Activated CD4-positive, alpha-beta memory T cell treated with anti-CD3 and anti-CD28 coated beads, Interleukin-2, amount 10 ng/mL, durations not matched to agents 7 days and 5 days (primary cell): ENCODE results near the gene TLR6. TPM values are rescaled to one million over a fixed set of nuclear protein-coding genes. Genes with fewer than 3 reads are reported as not detected.

Experiments used
- CTCF ChIA-PET: fragments of 350-600 bp; sonication (Branson Sonifier 250); formaldehyde crosslinking; loops from one replicate; lab custom pipeline; 2021; ENCODE audit warnings: antibody characterized with exemption, inconsistent platforms; lab: Charles Lee
- POLR2A ChIA-PET: fragments of 350-600 bp; sonication (Branson Sonifier 250); formaldehyde crosslinking; loops from one replicate; lab custom pipeline; 2021; ENCODE audit warnings: antibody characterized with exemption; lab: Charles Lee
- DNase-seq: peaks from one replicate; pipeline ENCODE4 v3.0.0-alpha.2; 2020
- H3K27ac Mint-ChIP-seq: one replicate; pipeline ENCODE4 v1.8.0; 2021; ENCODE audit warnings: mild to moderate bottlenecking, mixed read lengths
- H3K27me3 Mint-ChIP-seq: one replicate; pipeline ENCODE4 v1.8.0; 2021; ENCODE audit warnings: mixed read lengths
- H3K36me3 Mint-ChIP-seq: one replicate; pipeline ENCODE4 v1.8.0; 2021; ENCODE audit warnings: low read depth, mixed read lengths
- H3K4me1 Mint-ChIP-seq: one replicate; pipeline ENCODE4 v1.8.0; 2021; ENCODE audit warnings: mixed read lengths
- H3K4me3 Mint-ChIP-seq: one replicate; pipeline ENCODE4 v1.8.0; 2021; ENCODE audit warnings: mild to moderate bottlenecking, mixed read lengths
- H3K9me3 Mint-ChIP-seq: one replicate; pipeline ENCODE4 v1.8.0; 2021; ENCODE audit warnings: mixed read lengths
- total RNA-seq, 2 experiments: library from RNA; stranded (reverse); gene quantifications; one replicate each; pipeline ENCODE4 v1.2.3, GENCODE V29; 2021

TLR6 gene
- total RNA-seq, 2 experiments from 2014 or later: 3.9 to 5.4 TPM

GRCh38 chr4:38861791-38862190 is 5.2 kb upstream of the TLR6 start:
- Mint-ChIP-seq H3K27me3 (peaks cover 31% of the 10 kb centered on the region), H3K4me1 (peaks cover 24% of the 10 kb centered on the region), H3K9me3 (no peaks in the 10 kb centered on the region), H3K36me3 (no peaks in the 10 kb centered on the region), H3K4me3 (no peak overlapping the region), H3K27ac (no peak overlapping the region)
- ChIA-PET POLR2A (no interaction called here), CTCF (interaction anchor here (0.9 to 4.3 kb wide), 11 partner anchors 11 to 682 kb away, joined by 3 to 80 read pairs (median 10); partner anchors contain the start of genes TLR1, TLR10 and WDR19)
- DNase-seq: no peak

DNA sequence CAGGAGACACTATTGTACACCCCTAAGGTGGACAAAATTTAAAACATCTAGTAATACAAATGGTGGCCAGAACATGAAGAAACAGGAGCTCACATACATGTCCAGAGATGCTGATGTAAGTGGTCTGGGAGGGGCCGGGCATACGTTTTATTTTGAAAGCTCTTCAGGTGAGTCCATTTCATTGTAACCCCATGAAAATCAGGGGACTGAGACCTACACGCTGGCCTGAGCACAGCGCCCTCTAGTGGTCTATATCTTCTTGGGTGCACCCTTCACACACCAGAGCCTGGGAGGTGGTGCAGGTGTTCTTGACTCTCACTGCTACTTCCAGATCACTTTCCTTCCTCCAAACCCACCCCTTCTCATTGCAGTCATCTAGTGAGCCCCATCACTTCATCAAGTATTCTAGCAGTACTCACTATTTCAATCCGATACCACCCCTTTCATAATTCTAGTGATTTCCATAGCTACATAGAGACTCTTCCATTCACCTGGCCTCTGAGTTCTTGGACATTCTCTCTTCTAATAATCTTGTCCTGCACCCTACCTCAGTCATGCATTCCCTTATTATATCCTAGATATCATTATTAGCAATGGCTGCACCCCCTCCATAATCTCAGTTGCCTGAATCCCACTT is 4.3 kb upstream of the TLR6 start:
- DNase-seq: peak; percentile 68
- no peaks in the 10 kb centered on the region for H3K9me3 Mint-ChIP-seq
- H3K27me3 Mint-ChIP-seq: peaks cover 31% of the 10 kb centered on the region
- no peak overlapping the region for H3K27ac Mint-ChIP-seq
- peaks cover 33% of the 10 kb centered on the region for H3K4me1 Mint-ChIP-seq
- H3K36me3 Mint-ChIP-seq: no peaks in the 10 kb centered on the region
- POLR2A ChIA-PET: interaction anchor here (0.9 kb wide), 1 partner anchor 355 kb away, joined by 6 read pairs; no protein-coding TSS in a partner anchor
- H3K4me3 Mint-ChIP-seq: no peak overlapping the region
- CTCF ChIA-PET: interaction anchor here (0.6 to 4.3 kb wide), 43 partner anchors 10 to 1159 kb away, joined by 3 to 80 read pairs (median 4); partner anchors contain the start of genes TLR1, TLR10 and WDR19

GRCh38 chr4:38859501-38859900 is 2.9 kb upstream of the TLR6 start:
- H3K4me1 Mint-ChIP-seq: peaks cover 39% of the 10 kb centered on the region
- no peak for DNase-seq
- ChIA-PET CTCF (interaction anchor here (0.8 to 4.3 kb wide), 9 partner anchors 13 to 541 kb away, joined by 3 to 80 read pairs (median 7); partner anchors contain the start of genes TLR1 and TLR10), POLR2A (no interaction called here)
- no peaks in the 10 kb centered on the region for H3K9me3 Mint-ChIP-seq
- no peak overlapping the region for H3K27ac Mint-ChIP-seq
- H3K36me3 Mint-ChIP-seq: no peaks in the 10 kb centered on the region
- no peak overlapping the region for H3K4me3 Mint-ChIP-seq
- H3K27me3 Mint-ChIP-seq: peaks cover 23% of the 10 kb centered on the region

DNA sequence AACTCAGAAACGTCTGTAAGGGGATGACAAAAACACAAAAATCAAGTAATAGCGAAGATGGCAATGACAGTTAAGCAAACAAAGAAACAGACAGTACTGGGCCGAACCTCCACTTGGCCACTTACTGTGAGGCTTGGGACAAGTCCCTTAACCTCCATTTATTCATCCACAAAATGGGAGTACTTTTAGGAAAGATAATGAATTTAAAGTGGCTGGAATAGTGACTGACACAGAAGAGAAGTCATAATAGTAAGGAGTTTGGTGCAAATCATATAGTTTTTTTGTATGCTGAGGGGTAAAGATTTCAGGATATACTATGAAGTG is 1.4 kb upstream of the TLR6 start:
- ChIA-PET POLR2A (no interaction called here), CTCF (interaction anchor here (4.3 kb wide), 1 partner anchor 99 kb away, joined by 80 read pairs; no protein-coding TSS in a partner anchor)
- no peak for DNase-seq
- Mint-ChIP-seq H3K4me1 (peaks cover 39% of the 10 kb centered on the region), H3K9me3 (no peaks in the 10 kb centered on the region), H3K27ac (peak overlapping the region; percentile 85), H3K27me3 (peaks cover 9% of the 10 kb centered on the region), H3K4me3 (no peak overlapping the region), H3K36me3 (no peaks in the 10 kb centered on the region)

DNA sequence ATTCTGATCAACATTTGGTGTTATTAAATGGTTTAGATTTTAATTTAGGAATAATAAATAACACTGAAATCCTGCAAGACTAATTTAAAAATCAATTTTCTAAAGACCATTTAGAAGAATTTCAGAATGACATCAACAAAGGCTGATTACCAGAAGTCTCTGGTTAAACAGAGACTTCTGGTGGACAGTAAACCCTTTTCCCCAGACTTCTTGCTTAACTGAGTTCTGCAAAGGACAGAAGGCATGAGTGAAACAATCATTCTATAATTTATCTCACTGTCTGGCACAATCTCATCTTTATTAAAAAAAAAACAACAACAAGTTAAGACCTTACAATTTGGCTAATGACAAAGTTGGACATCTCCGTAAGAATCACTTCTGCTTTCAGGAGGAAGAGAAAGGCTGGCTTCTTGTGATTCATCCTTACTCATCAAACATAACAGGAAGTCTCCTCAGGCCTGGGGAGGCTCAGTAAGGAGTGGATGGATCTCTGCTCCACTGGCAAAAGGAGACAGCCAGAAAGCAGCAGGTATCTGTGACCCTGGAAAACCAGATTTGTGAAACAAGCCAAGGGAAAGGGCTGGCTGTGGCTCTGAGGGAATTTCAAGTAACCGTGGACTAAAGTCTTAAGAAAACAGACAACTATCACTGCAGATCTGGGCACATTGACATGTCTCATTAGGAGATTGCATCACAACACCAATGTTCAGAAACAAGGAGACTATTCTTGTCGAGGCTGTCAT is 908 bp upstream of the TLR6 start:
- peaks cover 6% of the 10 kb centered on the region for H3K27me3 Mint-ChIP-seq
- ChIA-PET POLR2A (interaction anchor here (2.7 kb wide), 1 partner anchor 98 kb away, joined by 14 read pairs; no protein-coding TSS in a partner anchor), CTCF (interaction anchor here (2.2 to 4.5 kb wide), 2 partner anchors 9 to 99 kb away, joined by 9 to 35 read pairs; partner anchors contain the start of gene FAM114A1)
- H3K36me3 Mint-ChIP-seq: no peaks in the 10 kb centered on the region
- peak overlapping the region; percentile 52 for H3K4me3 Mint-ChIP-seq
- peak overlapping the region; percentile 85 for H3K27ac Mint-ChIP-seq
- no peaks in the 10 kb centered on the region for H3K9me3 Mint-ChIP-seq
- H3K4me1 Mint-ChIP-seq: peaks cover 39% of the 10 kb centered on the region
- DNase-seq: peak; percentile 38

- Mint-ChIP-seq H3K9me3 (peaks cover 4% of the 10 kb centered on the region), H3K27me3 (no peaks in the 10 kb centered on the region), H3K27ac (peak overlapping the region; percentile 85), H3K4me1 (peaks cover 39% of the 10 kb centered on the region), H3K4me3 (peak overlapping the region; percentile 77), H3K36me3 (peaks cover 7% of the 10 kb centered on the region)
- DNase-seq: no peak
- POLR2A ChIA-PET: interaction anchor here (0.6 to 2.7 kb wide), 6 partner anchors 10 to 681 kb away, joined by 3 to 18 read pairs (median 4); partner anchors contain the start of gene TLR1
- CTCF ChIA-PET: interaction anchor here (0.6 to 4.5 kb wide), 14 partner anchors 11 to 736 kb away, joined by 3 to 35 read pairs (median 4); partner anchors contain the start of genes FAM114A1, TLR1 and TLR10
These were observed 571 bp downstream of the TLR6 start for GRCh38 chr4:38856046-38856445.

- POLR2A ChIA-PET: interaction anchor here (0.6 to 2.7 kb wide), 6 partner anchors 10 to 680 kb away, joined by 3 to 18 read pairs (median 4); partner anchors contain the start of gene TLR1
These were observed 1.2 kb downstream of the TLR6 start for GRCh38 chr4:38855466-38855865.

DNA sequence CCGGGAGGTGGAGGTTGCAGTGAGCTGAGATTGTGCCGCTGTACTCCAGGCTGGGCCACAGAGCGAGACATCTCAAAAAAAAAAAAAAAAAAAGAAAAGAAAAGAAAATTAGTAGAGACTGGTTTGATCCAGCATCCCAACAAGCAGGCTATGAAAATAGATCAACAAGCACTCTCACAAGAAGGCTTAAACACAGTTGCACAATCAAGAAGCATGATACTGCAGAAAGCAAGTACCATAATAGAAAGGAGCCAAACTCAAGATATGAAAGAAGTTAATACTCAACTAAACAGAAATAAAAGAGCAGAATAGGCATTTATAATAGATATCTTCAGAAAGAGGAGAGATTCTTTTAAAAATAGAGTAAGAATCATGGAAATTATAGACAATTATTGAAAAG is 10.6 kb downstream of the TLR6 start:
- H3K36me3 Mint-ChIP-seq: peaks cover 19% of the 10 kb centered on the region
- no peak overlapping the region for H3K4me3 Mint-ChIP-seq
- H3K9me3 Mint-ChIP-seq: peaks cover 12% of the 10 kb centered on the region
- peaks cover 3% of the 10 kb centered on the region for H3K4me1 Mint-ChIP-seq
- no peak for DNase-seq
- ChIA-PET CTCF (interaction anchor here (0.7 to 1.1 kb wide), 2 partner anchors 15 to 1015 kb away, joined by 3 to 4 read pairs; no protein-coding TSS in a partner anchor), POLR2A (interaction anchor here (0.7 kb wide), 1 partner anchor 10 kb away, joined by 3 read pairs; no protein-coding TSS in a partner anchor)
- no peak overlapping the region for H3K27ac Mint-ChIP-seq
- H3K27me3 Mint-ChIP-seq: peaks cover 6% of the 10 kb centered on the region

More at GRCh38 chr4:38855466-38855865, 1.2 kb downstream of the TLR6 start:
- H3K27me3 Mint-ChIP-seq: no peaks in the 10 kb centered on the region
- H3K27ac Mint-ChIP-seq: peak overlapping the region; percentile 85
- peak overlapping the region; percentile 77 for H3K4me3 Mint-ChIP-seq
- DNase-seq: no peak
- H3K36me3 Mint-ChIP-seq: peaks cover 7% of the 10 kb centered on the region
- peaks cover 4% of the 10 kb centered on the region for H3K9me3 Mint-ChIP-seq
- H3K4me1 Mint-ChIP-seq: peaks cover 37% of the 10 kb centered on the region
- CTCF ChIA-PET: interaction anchor here (0.6 to 4.5 kb wide), 15 partner anchors 11 to 736 kb away, joined by 3 to 35 read pairs (median 4); partner anchors contain the start of genes FAM114A1, TLR1 and TLR10

DNA sequence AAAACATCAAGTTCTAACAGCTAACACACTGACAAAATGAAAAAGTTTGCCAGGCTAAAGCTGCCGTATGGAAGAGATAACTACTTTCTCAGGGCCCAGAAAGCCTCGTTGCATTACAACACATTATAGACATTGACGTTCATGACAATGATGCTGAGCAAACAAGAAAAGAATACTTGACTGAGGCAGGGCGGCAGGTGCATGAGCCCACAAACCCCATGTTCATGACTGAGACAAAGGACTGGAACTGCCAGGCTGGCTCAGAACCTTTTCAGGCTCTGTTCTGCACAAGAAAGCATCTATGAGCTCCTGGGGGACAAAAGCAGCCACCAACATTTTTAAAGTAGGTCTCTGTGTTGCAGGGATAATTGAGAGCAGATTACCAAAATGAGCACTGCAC is 13.6 kb downstream of the TLR6 start:
- Mint-ChIP-seq H3K27ac (no peak overlapping the region), H3K4me1 (peaks cover 14% of the 10 kb centered on the region), H3K27me3 (no peaks in the 10 kb centered on the region), H3K9me3 (no peaks in the 10 kb centered on the region), H3K4me3 (no peak overlapping the region), H3K36me3 (peaks cover 4% of the 10 kb centered on the region)
- no peak for DNase-seq
- ChIA-PET POLR2A (no interaction called here), CTCF (no interaction called here)

DNA sequence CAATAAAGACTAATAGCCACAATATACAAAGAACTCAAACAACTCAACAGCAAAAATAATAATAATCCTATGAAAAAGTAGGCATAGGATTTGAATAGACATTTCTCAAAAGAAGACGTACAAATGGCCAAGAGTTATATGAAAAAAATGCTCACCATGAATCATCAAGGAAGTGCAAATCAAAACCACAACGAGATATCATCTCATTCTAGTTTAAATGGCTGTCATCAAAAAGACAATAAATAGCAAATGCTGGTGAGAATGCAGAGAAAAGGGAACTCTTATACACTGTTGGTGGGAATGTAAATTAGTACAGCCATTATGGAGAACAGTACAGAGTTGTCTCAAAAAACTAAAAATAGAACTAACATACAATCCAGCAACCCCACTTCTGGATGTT is 18.8 kb downstream of the TLR6 start:
- CTCF ChIA-PET: interaction anchor here (1.0 kb wide), 1 partner anchor 33 kb away, joined by 3 read pairs; the partner anchor contains the start of gene TLR1
- POLR2A ChIA-PET: no interaction called here
- no peak overlapping the region for H3K27ac Mint-ChIP-seq

GRCh38 chr4:38837334-38837733 is 19.3 kb downstream of the TLR6 start:
- CTCF ChIA-PET: no interaction called here
- Mint-ChIP-seq H3K9me3 (peaks cover 17% of the 10 kb centered on the region), H3K4me1 (peaks cover 21% of the 10 kb centered on the region), H3K36me3 (peaks cover 15% of the 10 kb centered on the region), H3K27me3 (no peaks in the 10 kb centered on the region), H3K4me3 (no peak overlapping the region), H3K27ac (no peak overlapping the region)
- POLR2A ChIA-PET: no interaction called here
- no peak for DNase-seq

More for the DNA sequence above, 18.8 kb downstream of the TLR6 start:
- H3K27me3 Mint-ChIP-seq: no peaks in the 10 kb centered on the region
- H3K36me3 Mint-ChIP-seq: peaks cover 15% of the 10 kb centered on the region
- peaks cover 21% of the 10 kb centered on the region for H3K4me1 Mint-ChIP-seq
- H3K9me3 Mint-ChIP-seq: peaks cover 17% of the 10 kb centered on the region
- no peak overlapping the region for H3K4me3 Mint-ChIP-seq
- no peak for DNase-seq

DNA sequence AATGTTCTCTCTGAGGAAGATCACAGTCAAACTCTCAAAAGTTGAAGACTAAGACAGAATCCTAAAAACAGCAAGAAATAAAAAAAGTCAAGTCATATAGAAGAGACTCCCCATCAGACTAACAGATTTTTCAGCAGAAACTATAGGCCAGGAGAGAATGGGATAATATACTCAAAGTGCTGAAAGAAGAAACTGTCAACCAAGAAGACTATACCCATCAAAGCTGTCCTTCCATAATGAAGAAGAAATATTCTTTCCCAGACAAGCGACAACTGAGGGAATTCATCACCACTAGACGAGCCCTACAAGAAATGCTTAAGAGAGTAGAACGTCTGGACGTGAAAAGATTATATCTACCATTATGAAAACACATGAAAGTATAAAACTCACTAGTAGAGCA is 22.0 kb downstream of the TLR6 start:
- Mint-ChIP-seq H3K27ac (no peak overlapping the region), H3K4me3 (no peak overlapping the region), H3K36me3 (peaks cover 17% of the 10 kb centered on the region), H3K4me1 (peaks cover 21% of the 10 kb centered on the region), H3K9me3 (peaks cover 17% of the 10 kb centered on the region), H3K27me3 (no peaks in the 10 kb centered on the region)
- ChIA-PET POLR2A (no interaction called here), CTCF (interaction anchor here (1.1 to 1.2 kb wide), 2 partner anchors 26 to 73 kb away, joined by 3 read pairs; no protein-coding TSS in a partner anchor)
- no peak for DNase-seq
